Nephron progenitor cell (in vitro differentiated cells): ENCODE results near the gene OAF.
A peak's percentile ranks its signal among the peaks of the same experiment; 100 is the strongest.

Experiments used
- DNase-seq: peaks from one replicate; pipeline ENCODE4 v3.0.0; 2021
- H3K27ac Mint-ChIP-seq: 2 replicates; pipeline ENCODE4 v1.8.0; 2021; ENCODE audit warnings: mild to moderate bottlenecking, moderate library complexity, mixed read lengths
- H3K27me3 Mint-ChIP-seq: 2 replicates; pipeline ENCODE4 v1.8.0; 2021; ENCODE audit warnings: mild to moderate bottlenecking, low read depth, mixed read lengths; ENCODE audit not compliant: poor library complexity
- H3K36me3 Mint-ChIP-seq: 2 replicates; pipeline ENCODE4 v1.8.0; 2021; ENCODE audit warnings: low read depth, mixed read lengths
- H3K4me1 Mint-ChIP-seq: 2 replicates; pipeline ENCODE4 v1.8.0; 2021; ENCODE audit warnings: mixed read lengths
- H3K4me3 Mint-ChIP-seq: 2 replicates; pipeline ENCODE4 v1.8.0; 2021; ENCODE audit warnings: mild to moderate bottlenecking, moderate library complexity, mixed read lengths
- H3K9me3 Mint-ChIP-seq: 2 replicates; pipeline ENCODE4 v1.8.0; 2021; ENCODE audit warnings: mild to moderate bottlenecking, moderate library complexity, mixed read lengths
- TF ChIP-seq, protein P1 (sequence below): fragments of 200-600 bp; sonication (generic); IDR thresholded peaks from 2 replicates; pipeline ENCODE4 v1.5.0; 2021; ENCODE audit warnings: antibody characterized with exemption

OAF gene

DNA sequence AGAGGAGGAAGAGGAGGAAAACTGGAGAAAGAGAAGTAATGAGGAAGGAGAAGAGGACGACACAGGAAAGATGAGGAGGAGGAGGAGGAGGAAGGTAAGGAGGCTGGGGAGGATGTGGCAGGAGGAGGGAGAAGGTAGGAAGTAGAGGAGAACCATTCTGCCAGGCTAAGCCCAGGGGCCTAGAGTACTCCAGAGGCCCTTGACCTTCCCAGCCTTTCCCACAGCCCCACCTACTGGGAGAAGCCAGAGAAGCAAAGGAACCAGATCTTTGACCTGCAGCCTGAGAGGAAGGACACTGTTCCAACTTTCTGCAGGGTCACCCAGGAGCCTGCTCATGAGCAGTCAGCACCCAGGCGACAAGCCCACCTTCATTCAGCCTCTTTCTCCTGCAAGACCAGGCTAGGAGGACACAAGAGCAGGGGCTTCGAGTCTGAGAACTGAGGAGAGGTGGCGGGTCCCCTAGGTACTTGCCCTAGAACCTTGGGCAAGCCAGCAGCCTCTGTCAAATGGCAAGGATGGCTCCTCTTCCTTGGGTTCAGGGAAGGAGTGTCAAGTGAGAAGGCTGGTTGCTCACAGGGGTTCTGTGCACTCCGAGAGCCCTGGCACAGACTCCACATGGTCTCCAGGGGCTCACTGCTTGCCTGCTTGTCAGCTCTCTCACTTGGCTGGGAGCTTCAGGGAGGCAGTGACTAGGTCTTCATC lies 27.9 kb upstream of the OAF start:
- no peak overlapping the region for H3K27ac Mint-ChIP-seq
- H3K36me3 Mint-ChIP-seq: no peaks in the 10 kb centered on the region
- H3K4me3 Mint-ChIP-seq: no peak overlapping the region
- peak; percentile 50 for DNase-seq
- H3K9me3 Mint-ChIP-seq: no peaks in the 10 kb centered on the region
- H3K27me3 Mint-ChIP-seq: peaks cover 47% of the 10 kb centered on the region
- peaks cover 95% of the 10 kb centered on the region for H3K4me1 Mint-ChIP-seq
- TF ChIP-seq, protein P1, sequence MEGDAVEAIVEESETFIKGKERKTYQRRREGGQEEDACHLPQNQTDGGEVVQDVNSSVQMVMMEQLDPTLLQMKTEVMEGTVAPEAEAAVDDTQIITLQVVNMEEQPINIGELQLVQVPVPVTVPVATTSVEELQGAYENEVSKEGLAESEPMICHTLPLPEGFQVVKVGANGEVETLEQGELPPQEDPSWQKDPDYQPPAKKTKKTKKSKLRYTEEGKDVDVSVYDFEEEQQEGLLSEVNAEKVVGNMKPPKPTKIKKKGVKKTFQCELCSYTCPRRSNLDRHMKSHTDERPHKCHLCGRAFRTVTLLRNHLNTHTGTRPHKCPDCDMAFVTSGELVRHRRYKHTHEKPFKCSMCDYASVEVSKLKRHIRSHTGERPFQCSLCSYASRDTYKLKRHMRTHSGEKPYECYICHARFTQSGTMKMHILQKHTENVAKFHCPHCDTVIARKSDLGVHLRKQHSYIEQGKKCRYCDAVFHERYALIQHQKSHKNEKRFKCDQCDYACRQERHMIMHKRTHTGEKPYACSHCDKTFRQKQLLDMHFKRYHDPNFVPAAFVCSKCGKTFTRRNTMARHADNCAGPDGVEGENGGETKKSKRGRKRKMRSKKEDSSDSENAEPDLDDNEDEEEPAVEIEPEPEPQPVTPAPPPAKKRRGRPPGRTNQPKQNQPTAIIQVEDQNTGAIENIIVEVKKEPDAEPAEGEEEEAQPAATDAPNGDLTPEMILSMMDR: peak; percentile 44

DNA sequence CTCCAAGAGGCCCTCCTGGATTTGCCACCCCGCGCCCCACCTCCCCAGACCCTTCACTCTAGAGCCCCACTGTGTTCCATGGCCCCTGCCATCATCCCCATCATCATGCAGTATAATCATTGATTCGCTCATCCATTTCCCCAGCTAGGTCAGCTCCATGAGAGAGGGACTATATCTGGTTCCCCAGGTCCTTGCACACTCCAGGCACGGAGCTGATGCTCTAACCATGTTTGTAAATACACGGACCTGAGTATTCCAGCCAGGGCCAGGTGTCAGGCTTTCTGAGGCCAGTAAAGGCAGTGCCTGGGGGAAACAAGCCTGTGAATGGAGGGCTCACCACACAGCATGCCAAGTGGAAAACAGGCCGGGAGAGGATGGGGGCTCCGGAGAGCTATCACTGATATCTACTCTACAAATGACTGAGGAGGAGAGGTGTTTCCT lies 27.1 kb upstream of the OAF start:
- peaks cover 97% of the 10 kb centered on the region for H3K4me1 Mint-ChIP-seq
- DNase-seq: no peak
- TF ChIP-seq, protein P1: no peak

DNA sequence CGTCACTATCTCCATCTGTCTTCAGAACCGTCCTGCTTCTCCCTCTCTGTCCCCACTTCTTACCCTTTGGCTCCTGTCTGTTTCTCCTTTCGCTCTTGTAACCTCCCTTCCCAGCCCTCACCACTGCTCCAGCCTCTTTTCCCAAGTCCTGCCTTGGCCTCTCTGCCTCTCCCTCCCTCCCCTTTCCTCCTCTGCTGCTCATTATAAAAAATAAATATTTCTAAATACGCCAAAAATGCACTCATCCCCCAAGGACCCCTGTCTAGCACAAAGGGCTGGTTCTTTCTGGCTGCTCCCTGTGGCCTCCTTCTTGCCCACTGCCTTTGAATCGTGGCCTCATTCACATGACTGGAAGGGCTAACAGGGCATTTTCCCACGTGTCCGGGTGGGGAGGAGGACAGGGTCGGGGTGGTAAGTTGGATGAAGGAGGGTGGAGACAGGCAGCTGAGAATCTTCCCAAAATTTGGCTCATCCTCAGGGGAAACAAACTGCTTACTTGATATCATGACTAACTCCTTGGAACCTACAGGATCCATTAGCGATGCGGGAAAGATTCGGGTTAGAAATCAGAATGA lies 26.4 kb upstream of the OAF start:
- no peak overlapping the region for H3K27ac Mint-ChIP-seq
- H3K9me3 Mint-ChIP-seq: peaks cover 7% of the 10 kb centered on the region
- no peak for DNase-seq

More for the DNA sequence above, 27.1 kb upstream of the OAF start:
- peaks cover 45% of the 10 kb centered on the region for H3K27me3 Mint-ChIP-seq
- no peaks in the 10 kb centered on the region for H3K36me3 Mint-ChIP-seq
- H3K9me3 Mint-ChIP-seq: peaks cover under 1% of the 10 kb centered on the region
- H3K27ac Mint-ChIP-seq: peak overlapping the region; percentile 44
- no peak overlapping the region for H3K4me3 Mint-ChIP-seq

DNA sequence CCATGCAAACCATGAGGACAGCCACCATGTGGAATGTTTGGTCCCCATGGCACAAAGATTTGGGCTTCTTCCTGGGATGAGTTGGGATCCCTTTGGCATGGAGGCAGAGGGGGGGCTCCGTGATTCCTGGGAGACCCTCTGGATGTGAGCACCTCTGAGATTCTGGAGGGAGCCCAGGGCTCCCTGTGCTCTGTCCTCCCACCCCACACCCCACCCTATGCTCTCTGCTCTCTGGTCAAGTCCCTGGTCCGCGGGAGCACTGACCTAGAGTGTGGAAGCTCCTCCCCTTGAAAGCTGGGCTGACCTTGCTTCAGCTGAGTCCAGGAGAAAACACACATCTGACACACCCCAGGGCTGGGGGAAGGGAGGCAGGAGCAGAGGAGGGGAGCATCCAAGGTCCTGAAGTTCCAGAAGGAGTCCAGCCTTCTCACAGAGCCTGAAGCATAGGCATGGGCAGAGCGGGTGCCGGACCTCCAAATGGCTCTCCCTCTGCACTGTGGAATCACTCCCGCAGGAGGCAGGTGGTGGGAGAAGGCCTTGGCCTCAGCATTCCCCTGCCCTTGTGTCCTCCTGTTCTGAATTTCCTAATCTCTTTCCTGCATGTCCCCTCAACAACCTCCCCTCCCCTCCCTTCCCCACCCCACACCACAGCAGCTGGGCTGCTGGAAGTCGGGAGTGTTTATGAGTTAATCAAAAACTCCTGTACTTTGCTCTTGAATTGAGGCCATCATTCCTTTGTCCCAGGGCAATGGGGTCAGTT lies 25.7 kb upstream of the OAF start:
- Mint-ChIP-seq H3K4me3 (peak overlapping the region; percentile 31), H3K27me3 (peaks cover 45% of the 10 kb centered on the region), H3K4me1 (peaks cover 87% of the 10 kb centered on the region), H3K27ac (no peak overlapping the region), H3K36me3 (no peaks in the 10 kb centered on the region), H3K9me3 (peaks cover 10% of the 10 kb centered on the region)
- TF ChIP-seq, protein P1: no peak
- peak; percentile 36 for DNase-seq

More for the DNA sequence above, 26.4 kb upstream of the OAF start:
- Mint-ChIP-seq H3K36me3 (no peaks in the 10 kb centered on the region), H3K27me3 (peaks cover 45% of the 10 kb centered on the region), H3K4me1 (peaks cover 93% of the 10 kb centered on the region), H3K4me3 (no peak overlapping the region)
- TF ChIP-seq, protein P1: no peak

DNA sequence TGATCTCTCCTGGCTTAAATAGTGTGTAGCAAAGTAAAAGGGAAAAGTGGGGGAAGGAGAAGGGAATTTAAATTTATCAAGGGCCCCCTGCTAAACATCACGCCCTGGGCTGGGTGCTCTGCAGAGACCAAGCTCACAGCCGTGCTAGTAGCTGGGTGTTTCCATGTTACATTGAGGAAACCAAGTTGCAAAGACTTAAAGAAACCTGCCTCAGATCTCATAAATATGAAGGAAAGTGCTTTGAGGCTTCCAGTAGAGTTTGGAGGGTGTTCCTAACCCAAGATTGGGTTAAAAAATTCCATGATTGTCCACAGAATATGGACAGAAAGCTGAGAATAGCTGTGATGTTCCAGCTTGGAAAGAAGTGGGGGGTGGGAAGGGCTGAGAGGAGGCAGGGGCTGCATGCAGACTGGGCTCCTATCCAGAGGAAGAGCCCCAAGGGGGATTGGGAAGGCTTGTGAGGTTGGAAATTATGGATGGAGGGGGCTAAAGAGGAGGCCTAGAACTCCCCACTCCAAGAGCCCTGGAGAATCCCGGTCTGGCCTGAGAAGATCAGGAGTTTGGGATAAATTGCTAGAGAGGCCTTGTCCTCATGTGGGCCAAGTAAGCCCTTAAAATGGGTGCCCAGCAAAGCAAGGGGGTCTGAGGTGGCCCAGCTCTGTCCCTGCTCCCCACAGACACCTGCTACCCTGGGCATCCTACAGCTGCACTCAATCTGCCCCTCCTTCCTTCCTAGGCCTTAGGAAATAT lies 25.0 kb upstream of the OAF start:
- peak overlapping the region; percentile 31 for H3K4me3 Mint-ChIP-seq
- no peaks in the 10 kb centered on the region for H3K36me3 Mint-ChIP-seq
- peaks cover 87% of the 10 kb centered on the region for H3K4me1 Mint-ChIP-seq
- peaks cover 46% of the 10 kb centered on the region for H3K27me3 Mint-ChIP-seq
- H3K27ac Mint-ChIP-seq: no peak overlapping the region
- TF ChIP-seq, protein P1: no peak
- DNase-seq: no peak
- peaks cover 10% of the 10 kb centered on the region for H3K9me3 Mint-ChIP-seq
